ENCODE data around the gene LCE3B.
"Not testable (repeated sequence)": the region's sequence is repeated elsewhere in the genome, so short reads cannot be mapped to it uniquely, and the experiment has no call there.

Gene LCE3B, protein sequence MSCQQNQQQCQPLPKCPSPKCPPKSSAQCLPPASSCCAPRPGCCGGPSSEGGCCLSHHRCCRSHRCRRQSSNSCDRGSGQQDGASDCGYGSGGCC

DNA sequence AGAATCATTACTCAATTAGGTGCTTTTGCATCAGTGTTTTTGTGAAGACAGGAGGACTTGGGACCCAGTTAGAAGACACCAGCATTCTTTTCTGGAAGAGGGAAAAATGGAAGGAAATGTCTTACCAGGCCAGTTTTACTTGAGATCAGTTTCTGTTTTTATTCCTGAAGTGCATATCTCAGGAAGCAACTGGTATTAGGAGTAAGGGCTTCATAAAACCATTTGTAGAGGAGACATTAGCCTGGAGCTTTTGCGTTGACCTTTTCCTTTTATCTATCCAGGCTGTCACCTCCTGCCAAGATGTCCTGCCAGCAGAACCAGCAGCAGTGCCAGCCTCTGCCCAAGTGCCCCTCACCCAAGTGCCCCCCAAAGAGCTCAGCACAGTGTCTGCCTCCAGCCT, at the start of gene LCE3B:
LCE3B (plus strand) TSS at position 301 of the 400 bp plus-strand sequence; CDS start at position 301, 0 bp downstream.
- no peak for DNase-seq (ENCODE audit: low spot score)

DNA sequence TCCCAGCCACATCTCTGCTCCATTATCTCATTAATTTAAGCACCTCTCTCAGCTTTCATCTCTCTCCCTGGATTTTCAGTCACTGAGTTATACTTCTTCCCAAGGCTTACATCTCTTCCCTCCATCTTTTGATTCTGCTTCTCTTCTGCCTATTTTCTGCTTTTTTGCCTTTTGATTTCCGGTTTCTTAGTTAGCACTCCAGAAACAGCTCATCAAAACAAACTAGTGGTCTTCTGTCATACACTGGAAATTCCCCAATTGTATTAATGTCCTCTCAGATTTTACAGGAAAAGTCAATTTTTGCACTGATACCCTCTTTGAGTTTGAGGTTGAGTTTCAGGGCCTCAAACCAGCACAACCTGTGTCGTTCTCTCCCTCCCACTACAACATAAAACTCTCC, 48.5 kb upstream of the LCE3B start:
- no peak for DNase-seq (ENCODE audit: low spot score)

DNA sequence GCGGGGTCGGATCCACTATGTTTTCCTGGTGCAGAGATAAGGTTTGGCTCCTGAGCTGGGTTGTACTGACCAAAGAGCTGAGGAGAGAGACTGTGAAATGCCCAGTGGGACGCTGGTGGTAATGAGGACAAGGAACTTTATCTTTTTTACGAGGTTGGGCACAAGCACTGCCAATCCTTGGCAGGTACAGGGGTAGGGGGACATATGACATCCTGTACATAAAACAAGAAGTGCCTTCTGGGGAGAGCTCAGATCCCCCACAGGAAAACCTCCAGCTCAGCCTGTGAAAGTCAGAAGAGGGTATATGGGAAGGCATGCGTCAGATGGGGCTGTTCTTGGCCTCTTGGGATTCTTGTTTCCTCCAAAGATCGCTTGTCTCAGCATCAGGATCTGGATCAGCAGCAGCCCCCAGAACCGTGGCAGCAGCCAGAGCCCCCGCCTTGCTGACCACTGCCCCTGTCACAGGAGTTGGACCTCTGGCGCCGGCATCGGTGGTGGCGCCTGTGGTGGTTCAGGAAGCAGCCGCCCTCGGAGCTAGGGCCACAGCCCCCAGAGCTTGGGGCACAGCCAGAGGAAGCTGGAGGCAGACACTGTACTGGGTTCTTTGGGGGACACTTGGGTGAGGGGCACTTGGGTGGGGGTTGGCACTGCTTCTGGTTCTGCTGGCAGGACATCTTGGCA, 47.9 kb upstream of the LCE3B start:
- DNase-seq (ENCODE audit: low spot score) = no peak

DNA sequence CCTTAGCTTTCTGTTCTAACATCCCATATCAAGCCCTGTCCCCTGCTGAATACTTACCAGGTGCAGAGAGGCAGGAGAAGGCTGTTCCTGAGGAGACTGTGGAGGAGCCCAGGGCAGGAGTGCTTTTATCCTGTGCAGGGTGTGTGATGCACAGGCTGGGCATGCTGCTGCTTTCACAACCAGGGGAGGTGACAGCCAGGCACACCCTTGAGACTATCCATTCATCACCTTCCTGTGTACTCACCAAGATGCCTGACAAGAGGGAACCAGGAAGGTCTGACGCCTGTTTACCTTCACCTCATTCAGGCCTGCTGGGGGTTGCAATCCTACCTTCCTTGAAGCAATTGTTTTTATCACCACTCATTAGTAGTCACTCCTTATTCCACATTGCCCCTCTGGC, 46.9 kb upstream of the LCE3B start, which contains the start of gene LCE3E:
LCE3E (minus strand) TSS at position 100 of the 400 bp plus-strand sequence. CDS start 572 bp downstream, outside the sequence.
- DNase-seq (ENCODE audit: low spot score) = no peak

DNA sequence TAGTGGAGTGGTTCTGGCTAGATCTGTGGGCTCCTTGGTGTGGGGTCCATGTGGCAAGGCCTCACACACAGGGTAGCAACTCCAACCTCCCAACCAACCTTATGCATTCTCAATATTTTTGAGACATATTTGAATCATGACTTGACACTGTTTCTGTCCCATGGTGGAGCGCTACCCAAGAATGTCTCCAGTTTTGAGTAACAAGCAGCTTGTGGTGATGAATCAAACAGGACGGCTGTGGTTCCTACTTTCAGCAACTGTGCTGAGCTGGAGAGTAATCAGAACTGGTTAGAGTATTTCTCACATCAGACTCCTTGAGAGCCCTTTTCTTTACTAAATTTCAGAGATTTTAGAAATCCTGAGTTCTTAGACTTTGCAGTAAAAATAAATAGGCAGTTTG, 36.4 kb upstream of the LCE3B start:
- no peak for DNase-seq (ENCODE audit: low spot score)

DNA sequence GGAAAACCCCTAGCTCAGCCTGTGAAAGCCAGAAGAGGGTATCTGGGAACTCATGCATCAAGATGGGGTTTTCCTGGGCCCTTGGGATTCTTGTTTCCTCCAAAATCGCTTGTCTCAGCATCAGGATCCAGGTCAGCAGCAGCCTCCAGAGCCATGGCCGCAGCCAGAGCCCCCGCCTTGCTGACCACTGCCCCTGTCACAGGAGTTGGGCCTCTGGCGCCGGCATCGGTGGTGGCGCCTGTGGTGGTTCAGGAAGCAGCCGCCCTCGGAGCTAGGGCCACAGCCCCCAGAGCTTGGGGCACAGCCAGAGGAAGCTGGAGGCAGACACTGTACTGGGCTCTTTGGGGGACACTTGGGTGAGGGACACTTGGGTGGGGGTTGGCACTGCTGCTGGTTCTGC, 34.1 kb upstream of the LCE3B start:
- DNase-seq (ENCODE audit: low spot score) = not testable (repeated sequence)

DNA sequence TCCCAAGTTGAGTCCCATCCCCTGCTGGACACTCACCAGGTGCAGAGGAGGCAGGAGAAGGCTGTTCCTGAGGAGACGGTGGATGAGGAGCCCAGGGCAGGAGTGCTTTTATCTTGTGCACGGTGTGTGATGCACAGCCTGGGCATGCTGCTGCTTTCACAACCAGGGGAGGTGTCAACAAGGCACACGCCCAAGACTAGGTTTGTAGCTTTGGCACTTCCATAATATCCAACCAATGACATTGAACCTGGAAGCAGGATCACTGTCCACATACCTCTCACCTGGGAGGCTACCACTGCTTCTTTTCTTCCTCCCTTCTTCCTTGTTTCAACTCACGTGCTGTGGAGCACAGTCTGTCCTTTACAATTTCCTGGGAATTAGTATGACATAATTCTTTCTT, 33.2 kb upstream of the LCE3B start, which contains the start of gene LCE3D:
LCE3D (minus strand) TSS at position 84 of the 400 bp plus-strand sequence. CDS start 580 bp downstream, outside the sequence.
- no peak for DNase-seq (ENCODE audit: low spot score)

DNA sequence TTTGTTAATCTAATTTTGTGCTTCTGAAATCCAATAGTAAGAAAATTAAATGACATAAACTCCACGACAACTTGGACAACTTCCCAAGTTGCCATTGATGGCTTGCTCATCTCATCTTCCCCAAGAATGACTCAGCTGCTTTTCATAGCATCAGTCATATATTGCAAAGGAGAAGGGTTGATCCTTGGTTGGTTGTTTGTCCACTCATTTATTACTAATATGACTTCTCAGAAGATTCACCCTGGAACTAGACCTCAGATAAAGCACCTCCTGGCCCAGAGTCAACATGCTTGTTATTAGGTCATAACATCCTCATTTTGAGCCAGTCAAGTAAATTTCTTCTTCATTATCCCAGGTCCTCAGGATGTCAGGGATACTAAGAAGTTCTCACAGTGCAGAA, 31.0 kb upstream of the LCE3B start:
- DNase-seq (ENCODE audit: low spot score) = no peak

DNA sequence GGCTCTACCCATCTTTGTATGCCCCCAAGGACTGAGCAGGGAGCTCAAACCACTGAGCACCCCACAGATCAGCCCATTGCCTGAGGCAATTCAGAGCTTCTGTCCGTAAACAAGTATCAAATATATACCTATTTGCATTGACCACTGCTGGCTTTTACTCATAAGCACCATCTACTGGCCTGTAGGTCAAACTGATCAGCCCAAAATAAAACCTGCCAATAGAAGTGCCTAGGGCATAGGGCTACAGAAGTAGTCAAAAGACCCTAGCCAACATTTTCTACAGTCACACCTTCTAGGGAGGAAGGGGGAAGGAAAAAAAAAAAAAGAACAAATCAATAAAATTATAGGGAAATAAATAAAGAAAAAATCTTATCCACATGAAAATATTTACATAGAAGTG, 28.0 kb upstream of the LCE3B start:
- DNase-seq (ENCODE audit: low spot score) = no peak

DNA sequence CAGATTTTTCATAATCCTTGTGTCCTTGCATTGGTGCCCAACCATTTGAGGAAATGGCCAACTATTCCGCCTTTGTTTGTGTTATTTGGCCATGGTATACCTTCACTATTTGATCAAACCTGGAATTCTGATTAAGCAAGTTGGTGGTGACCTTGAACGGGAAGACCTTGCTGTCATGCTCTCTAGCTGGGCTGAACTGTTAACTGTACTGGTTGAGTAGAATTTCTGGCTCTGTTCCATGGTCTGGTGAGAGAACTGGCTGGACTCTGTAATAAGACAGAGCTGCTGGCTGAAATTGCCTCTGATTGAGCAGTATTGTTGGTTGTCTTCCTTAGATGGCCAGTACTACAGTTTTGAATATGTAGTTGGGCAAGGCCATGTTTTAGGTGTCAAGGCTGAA, 16.6 kb upstream of the LCE3B start:
- no peak for DNase-seq (ENCODE audit: low spot score)

DNA sequence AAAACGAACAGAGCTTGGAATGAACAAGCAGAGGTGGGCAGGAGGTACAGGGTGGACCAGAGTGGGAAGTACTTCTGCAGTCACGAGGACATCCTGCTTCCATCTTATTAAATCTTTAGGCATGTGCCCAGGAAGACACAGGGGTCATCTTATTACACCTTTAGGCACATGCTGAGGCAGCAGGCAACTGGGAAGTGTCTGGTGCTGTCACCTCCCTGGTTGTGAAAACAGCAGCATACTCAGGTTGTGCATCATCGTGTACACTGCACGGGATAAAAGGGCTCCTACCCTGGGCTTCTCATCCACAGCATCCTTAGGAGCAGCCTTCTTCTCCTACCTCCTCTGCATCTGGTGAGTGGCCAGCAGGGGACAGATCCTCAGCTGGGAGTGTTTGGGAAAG, 13.7 kb upstream of the LCE3B start, which contains the start of gene LCE3C:
LCE3C (plus strand) TSS at position 301 of the 400 bp plus-strand sequence. CDS start 498 bp downstream, outside the sequence.
- no peak for DNase-seq (ENCODE audit: low spot score)

DNA sequence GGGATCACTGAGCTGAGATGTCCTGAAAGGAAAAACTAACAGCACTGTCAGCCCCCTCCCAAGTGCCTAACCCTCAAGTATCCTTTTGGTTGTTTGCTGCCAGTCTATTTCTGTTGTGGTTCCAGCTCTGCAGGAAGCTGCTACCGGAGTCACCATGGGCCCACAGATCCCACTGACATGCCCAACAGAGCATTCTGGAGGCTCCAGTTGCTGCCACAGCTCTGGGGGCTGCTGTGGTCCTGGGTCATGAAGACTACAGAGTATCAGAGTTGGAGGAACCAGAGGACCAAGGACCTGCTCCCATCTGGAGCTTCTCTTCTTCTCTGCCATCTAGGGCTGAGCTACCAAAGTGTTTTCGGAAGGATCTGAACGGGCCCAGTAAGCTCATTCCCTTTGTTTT, 8.4 kb downstream of the LCE3B start:
- no peak for DNase-seq (ENCODE audit: low spot score)

DNA sequence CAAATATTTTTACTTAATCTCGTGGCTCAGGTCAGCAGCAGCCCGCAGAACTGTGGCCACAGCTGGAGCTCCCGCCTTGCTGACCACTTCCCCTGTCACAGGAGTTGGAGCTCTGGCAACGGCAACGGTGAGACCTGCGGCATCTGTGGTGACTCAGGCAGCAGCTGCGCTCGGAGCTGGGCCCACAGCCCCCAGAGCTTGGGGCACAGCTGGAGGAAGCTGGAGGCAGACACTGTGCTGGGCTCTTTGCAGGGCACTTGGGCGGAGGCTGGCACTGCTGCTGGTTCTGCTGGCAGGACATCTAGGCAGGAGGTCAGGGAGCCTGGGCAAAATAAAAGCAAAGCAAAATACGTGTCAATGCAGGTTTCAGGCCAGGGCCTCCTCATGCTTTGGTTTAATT, 9.2 kb downstream of the LCE3B start, which contains the start of gene LCE3A:
LCE3A (minus strand) TSS at position 301 of the 400 bp plus-strand sequence; CDS start at position 301, 0 bp downstream.
- DNase-seq (ENCODE audit: low spot score) = no peak

DNA sequence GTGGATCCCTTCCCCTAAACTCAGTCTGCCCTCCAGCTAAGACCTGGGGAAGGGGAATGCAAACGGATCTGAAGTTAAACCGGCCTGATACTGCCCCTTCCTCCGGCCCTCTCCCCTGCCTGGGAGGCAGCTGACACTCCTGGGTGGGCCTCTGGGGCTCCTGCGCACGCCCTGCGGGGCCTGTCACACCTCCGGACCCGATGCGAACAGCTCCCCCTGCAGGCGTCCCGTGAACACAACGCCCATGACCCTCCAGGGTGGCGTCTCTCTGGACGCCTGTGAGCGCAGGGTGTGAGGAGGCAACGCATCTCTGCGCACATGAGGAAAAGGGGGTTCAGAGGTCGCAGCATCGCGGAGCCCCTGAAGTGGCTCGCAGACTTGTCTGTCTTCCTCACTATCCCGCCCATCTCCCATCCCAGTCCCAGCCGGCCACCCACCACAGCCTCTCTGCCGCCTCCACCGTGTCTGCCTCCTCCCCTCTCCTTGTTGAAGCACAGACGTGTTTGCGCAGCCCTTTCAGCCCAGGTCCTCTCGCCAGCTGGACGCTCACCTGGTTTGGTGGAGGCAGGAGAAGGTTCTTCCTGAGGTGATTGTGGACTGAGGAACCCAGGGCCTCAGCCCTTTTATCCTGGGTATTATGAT, 9.7 kb downstream of the LCE3B start:
- no peak for DNase-seq (ENCODE audit: low spot score)

DNA sequence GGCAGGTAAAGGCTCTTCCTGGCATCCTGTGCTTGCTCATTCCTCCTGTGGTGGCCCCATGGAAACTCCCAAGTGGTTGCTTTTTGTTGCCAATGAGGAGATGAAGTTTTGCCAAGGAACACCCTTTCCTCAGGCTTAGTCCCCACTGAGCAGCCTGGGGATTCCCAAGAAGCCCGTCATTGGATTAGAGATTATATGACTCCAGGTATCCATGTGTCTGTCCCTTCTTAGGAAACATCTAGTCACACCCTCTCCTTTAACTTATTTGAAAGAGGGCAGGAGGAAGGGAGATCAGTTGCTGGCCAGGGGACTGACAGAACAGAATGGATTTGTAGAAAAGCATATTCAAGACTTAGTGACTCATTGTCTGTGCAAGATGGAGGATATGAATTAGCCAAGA, 13.1 kb downstream of the LCE3B start:
- no peak for DNase-seq (ENCODE audit: low spot score)

DNA sequence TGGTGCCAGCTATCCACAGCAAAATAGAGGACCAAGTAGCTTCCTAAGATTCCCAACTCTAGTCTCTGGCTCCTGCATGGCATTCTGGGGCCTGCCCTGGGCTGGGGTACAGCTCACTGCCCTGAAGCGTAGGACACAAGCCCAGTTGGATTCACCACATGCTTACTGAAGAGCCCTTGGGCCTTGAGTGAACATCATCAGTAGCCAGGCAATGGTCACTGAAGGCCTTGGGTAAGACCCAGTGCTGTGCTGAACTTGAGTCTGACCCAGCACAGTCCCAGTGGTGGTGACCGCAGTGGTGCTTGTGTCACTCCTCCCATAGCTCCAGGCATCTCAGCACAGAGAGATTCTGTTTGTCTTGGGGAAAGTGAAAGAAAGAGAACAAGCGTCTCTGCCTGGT, 17.0 kb downstream of the LCE3B start:
- no peak for DNase-seq (ENCODE audit: low spot score)

DNA sequence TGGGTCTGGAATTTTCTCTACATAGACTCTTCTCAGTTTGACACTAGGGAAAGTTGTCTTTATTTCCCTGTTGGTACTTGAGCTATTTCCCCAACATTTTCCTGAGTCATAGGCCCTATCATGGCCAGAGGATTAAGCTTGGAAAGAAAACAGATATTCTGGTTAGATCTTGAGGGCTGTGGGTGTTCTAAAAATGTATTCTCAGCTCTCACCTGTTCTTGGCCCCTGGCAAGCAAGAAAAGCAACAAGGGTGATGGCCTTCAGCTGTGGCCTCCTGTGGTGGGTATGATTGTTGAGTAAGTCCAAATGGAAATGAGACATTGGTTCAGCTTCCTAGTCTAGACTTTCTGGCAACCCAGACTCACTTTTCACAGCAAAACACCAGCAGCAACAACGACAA, 26.7 kb downstream of the LCE3B start:
- no peak for DNase-seq (ENCODE audit: low spot score)

DNA sequence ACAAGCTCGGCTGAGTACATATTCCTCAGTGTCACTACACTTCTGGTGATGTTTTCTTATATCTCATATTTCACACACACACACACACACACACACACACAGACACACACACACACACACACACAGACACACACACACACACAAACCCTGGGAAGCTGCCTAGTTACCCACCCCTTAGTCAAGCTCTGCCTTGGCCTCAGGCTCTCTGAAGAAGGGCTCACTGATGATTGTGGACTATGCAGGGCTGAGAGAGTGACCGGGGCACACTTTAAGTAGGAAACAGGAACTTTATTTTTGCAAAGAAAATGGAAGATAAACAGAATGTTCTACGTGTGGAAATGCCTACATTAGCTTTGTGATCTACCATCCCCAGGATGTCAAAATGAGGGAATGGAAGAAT, 30.3 kb downstream of the LCE3B start:
- DNase-seq (ENCODE audit: low spot score) = no peak

DNA sequence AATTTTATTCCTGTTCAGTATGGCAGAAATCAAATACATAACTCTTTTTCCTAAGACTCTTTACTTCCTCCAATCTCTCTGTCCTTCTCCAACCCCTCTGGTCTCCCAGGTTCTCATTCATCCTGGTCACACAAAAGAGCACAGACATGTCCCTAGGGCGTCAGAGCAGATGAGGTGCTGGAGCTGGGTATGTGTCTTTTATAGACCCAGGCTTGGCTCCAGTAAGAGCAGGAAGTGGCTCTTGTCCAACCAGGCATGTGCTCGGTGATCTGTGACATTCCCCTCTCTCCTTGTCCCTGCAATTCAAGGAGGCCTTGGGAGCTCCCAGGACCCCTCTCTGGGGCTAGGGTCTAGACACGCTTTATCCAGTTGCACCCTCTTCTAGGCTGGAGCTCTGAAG, 31.5 kb downstream of the LCE3B start:
- DNase-seq (ENCODE audit: low spot score) = no peak

DNA sequence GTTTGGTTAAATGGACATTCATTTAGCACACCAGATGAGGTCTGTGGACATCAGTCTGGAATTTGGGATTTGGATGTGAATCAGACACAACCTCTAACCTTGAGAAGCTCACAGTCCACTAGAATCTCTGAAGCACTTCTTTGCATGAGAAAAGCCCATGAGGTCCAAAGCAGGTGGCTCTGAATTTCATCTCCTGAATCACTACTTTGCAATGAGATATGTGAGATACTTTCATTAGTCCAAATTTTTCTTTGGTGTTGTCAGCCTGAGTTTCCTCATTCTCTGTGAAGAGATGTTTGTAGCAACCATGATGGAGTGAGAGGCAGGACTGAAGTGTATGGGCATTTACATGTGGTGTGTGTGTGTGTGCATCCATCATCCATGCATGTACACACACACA, 33.0 kb downstream of the LCE3B start:
- no peak for DNase-seq (ENCODE audit: low spot score)

DNA sequence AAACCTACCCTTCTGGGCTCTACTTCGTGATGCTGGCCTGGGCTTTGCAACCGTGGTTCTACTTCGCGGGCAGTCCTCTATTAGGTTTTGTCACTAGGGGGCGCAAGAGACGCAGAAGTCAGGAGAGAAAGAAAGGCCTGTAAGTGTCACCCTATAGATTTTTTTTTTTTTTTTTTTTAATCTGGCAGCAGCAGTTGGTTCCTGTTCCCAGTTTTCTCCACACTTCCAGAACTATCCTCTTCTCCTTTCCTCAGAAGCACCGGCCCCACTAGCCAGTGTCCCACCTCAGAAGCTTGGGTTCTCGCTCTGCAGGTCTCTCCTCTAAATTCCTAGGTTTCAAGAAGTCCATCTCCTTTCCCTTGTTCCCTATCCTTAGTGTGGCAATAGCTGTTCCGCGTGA, 40.5 kb downstream of the LCE3B start:
- peak; percentile 73 for DNase-seq (ENCODE audit: low spot score)

DNA sequence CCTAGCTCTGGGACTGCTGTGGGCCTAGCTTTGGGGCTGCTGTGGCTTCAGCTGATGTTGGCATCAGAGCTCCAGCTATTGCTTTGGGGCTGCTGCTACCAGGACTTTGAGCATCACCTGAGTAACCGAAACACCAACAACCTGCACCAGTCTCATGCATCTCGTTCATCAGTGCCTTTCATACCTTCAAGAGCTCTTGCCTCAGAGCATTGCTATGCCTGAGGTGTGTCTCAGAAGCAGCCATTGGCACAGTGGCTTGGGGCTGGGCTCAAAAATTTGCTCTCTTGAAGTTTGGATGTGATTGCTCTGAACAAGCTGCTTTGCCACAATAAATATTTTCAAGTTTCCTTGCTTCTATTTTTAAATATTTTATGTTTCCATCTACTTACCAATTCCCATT, 42.8 kb downstream of the LCE3B start:
- no peak for DNase-seq (ENCODE audit: low spot score)

DNA sequence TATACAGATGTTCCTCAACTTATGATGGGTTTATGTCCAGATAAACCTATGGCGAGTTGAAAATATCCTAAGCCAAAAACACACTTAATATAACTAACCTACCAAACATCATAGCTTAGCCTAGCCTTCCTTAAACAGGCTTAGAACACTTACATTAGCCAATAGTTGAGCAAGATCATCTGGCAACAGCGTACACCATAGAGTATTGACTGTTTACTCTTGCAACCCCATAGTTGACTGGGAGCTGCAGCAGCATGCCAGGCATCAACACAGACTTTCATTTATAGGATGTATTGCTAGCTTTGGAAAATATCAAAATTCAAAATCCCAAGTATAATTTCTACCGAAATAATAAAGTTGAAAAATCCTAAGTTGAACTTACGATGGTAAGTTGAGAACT, 44.1 kb downstream of the LCE3B start:
- no peak for DNase-seq (ENCODE audit: low spot score)

All from COLO829 (cell line).